SU-DHL-6 (cell line): ENCODE measurements around the gene TULP4.

Experiments used
- EZH2phosphoT487 ChIP-seq: fragments of 200-600 bp; sonication (generic), shearing (Covaris generic); conservative IDR thresholded peaks from 2 replicates; pipeline ENCODE4 v1.6.1; 2018; ENCODE audit warnings: mild to moderate bottlenecking, antibody characterized with exemption, low read length, moderate library complexity, mixed read lengths
- TF ChIP-seq, protein P1 (sequence below): fragments of 200-600 bp; sonication (generic); IDR thresholded peaks from one replicate; pipeline ENCODE4 v1.5.1; 2017; ENCODE audit warnings: antibody characterized with exemption, mild to moderate bottlenecking, low read length, moderate library complexity; ENCODE audit not compliant: insufficient read depth, poor library complexity, severe bottlenecking

DNA sequence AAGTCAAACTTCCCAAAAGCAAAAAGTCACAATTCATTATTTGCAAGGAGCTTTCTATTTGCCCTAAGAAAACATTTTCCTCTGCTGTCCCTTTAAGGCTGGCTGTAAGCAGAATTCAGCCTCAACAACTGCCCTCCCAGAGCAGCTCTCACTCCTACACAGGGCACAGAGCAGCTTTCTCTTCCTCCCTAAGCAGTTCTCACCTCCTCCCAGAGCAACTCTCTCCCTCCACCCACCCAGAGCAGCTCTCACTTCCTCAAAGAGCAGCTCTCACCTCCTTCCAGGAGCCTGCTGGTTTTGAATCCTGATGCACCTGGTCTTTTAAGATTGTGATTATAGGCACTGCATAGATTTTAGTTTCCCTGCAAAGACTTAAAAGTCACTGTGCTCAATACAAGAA lies 127.0 kb downstream of the TULP4 start:
- TF ChIP-seq, protein P1, sequence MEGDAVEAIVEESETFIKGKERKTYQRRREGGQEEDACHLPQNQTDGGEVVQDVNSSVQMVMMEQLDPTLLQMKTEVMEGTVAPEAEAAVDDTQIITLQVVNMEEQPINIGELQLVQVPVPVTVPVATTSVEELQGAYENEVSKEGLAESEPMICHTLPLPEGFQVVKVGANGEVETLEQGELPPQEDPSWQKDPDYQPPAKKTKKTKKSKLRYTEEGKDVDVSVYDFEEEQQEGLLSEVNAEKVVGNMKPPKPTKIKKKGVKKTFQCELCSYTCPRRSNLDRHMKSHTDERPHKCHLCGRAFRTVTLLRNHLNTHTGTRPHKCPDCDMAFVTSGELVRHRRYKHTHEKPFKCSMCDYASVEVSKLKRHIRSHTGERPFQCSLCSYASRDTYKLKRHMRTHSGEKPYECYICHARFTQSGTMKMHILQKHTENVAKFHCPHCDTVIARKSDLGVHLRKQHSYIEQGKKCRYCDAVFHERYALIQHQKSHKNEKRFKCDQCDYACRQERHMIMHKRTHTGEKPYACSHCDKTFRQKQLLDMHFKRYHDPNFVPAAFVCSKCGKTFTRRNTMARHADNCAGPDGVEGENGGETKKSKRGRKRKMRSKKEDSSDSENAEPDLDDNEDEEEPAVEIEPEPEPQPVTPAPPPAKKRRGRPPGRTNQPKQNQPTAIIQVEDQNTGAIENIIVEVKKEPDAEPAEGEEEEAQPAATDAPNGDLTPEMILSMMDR = no peak
- no peak for TF ChIP-seq EZH2phosphoT487
